ENCODE results near the gene SIPA1.

DNA sequence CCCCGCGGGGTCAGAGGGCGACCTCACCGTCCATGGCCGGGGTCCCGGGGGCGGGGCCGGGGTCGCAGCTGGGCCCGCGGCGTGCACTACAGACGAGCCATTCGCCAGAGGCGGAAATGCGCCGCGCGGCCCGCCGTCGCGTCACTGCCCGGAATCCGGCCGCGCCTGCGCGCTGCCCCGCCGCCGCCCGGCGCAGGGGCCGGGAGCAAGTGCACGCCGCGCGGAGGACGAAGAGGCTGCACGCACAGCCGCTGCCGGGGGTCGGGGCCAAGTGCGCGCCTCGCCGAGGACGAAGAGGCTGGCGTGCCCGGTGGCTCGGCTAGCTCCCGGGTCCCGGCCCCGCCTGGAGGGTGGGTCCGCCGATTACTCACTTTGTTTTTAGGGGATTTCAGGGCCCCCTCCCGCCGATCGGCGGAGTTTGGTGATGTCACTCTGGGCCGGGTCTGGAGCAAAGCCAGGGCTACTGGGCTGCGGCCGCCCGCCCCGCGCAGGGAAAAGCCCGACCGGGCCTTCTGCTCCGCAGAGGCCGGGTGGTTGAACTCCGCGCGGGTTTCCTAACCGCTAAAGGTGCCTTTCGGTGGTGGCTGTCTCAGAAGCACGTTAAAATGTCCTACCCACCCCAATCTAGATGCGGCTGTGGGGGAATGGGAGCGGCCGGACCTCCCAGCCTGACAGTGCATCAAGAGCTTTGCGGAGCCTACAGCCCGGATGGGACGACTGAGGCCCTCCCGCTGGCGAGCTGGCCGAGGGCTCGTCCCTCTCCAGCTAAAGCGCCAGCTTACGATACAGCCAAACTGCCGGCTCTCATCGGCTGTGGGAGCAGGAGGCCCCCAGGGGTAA is 25.1 kb downstream of the SIPA1 start, which contains the start of gene RELA:
- TF ChIP-seq POLR2A (IDR thresholded peaks at IDR 0.05; ENCODE audit: low read depth, low read length) (peak; percentile 78), TAF1 (IDR thresholded peaks at IDR 0.05; ENCODE audit: borderline replicate concordance, low read depth, low read length) (no peak), POLR2AphosphoS5 (IDR thresholded peaks at IDR 0.05; ENCODE audit: low read depth, low read length) (peak; percentile 51; the same call in 1 of the 2 replicates)

Data from GM12892 (cell line).